HG02642 (cell line): ENCODE measurements around the gene MUC5AC.

Experiments used
- ATAC-seq: cut with Tn5 transposase; IDR thresholded peaks from one replicate; pipeline ENCODE4 v1.9.1; 2021; ENCODE audit warnings: mild to moderate bottlenecking; ENCODE audit not compliant: unreplicated experiment, poor library complexity

MUC5AC gene

DNA sequence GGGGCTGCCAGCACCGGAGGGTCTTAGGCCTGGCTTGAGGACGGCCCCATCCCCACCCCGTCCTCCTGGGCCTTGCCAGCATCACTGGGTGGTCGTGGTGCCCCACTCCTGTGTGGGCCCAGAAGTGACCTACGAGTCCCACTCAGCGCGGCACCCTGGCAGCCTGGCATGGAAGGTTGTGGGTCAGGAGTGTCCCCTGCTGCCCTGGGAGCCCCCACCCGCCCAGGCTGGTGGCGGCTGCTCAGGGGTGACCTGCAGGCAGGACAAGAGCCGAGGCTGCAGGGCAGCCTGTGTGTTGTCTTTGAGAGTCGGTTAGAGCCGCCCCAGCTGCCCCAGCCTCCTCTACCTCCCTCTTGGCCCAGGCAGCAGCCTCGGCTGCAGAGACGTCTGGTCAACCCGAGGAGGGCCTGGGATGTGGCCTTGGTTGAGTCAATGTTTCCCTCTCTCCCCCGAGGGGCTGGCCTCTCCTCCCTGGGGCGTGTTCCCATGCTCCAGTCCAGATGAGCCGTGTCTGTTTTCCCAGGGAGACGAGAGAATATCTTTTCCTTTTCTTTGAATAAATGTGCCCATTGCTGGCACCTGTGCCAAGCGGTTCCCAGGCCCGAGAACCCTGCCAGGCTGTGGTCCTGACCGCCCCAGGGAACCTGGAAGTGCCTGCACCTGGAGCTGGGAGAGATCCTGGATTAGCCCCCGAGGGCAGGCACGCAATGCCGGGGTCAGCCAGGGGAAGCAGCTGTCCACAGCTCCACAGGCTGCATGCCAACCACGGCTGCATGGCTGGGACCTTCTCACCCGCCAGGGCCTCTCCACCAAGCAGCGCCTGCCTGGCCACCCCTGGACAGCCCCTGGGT lies 35.7 kb upstream of the MUC5AC start:
- ATAC-seq, result no peak

DNA sequence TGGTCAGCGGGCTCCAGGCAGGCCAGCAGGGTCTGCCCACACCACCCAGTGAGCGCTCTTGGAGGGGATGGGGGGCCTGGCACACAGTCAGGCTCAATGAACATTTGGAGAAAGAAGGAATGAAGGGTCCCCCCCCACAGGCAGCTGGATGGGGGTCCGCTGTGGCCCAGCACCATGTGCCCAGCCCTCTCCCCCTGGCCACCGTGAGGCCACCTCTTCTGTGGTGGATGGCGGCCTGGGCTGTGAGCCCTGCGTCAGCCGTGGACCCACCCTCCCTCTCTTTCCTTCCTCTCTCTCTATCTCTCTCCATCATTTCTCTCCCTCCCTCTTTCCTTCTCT lies 35.1 kb upstream of the MUC5AC start:
- no peak for ATAC-seq

DNA sequence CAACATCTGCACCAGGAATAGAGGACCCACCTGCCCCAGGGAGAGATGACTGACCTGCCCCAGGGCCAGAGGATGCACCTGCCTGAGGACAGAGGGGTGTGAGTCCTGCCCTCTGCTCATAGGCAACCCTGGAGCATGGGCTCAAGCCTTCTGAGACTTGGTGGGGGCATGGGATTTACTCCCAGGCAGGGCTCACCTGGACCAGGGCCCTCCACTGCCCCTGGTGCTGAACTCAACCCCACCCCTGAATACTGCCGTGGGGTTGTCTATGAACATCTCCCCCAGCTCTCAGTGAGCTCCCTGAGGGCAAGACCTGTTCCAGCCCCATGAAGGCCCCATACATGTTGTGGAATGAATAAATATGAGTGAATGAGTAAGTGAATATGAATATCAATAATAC lies 33.8 kb upstream of the MUC5AC start:
- ATAC-seq, result no peak

DNA sequence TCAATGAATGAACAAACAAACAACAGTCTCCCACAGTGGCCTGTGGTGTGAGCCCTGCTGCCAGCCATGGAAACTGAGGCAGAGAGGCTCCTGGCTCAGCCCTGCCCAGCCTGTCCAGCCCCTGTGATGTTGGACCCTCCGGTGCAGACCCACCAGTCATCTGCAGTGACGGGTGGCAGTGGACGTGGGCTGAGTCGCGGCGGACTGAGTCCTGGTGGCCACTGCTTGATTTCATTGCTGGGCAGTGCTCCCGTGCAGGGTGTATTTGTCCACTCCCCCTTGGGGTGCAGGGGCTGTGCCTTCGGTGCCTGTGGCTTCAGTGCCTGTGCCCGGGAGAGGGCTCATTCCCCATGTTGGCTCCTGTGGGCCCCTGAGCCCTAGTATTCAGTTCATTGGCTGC lies 31.9 kb upstream of the MUC5AC start:
- no peak for ATAC-seq

DNA sequence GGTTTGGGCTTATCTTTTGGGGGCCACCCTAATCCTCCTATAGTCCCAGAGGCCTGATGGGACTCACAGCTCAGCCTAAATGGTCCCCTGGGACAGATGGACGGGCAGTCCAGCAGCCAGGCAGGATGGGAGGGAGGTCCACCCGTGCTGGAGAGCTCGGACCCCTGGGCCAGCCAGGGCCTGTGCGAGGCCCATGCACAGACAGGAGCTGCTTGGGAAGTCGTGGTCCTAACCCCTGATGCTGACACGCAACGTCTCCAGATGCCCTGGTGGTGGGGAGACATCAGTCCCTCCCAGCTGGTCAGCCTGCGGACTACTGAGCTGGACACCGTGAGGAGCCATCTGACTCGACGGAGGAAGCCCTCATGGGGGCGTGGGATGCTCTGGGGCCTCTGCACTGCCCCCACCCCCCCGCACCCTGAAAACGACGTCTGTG lies 31.2 kb upstream of the MUC5AC start:
- ATAC-seq, result no peak

DNA sequence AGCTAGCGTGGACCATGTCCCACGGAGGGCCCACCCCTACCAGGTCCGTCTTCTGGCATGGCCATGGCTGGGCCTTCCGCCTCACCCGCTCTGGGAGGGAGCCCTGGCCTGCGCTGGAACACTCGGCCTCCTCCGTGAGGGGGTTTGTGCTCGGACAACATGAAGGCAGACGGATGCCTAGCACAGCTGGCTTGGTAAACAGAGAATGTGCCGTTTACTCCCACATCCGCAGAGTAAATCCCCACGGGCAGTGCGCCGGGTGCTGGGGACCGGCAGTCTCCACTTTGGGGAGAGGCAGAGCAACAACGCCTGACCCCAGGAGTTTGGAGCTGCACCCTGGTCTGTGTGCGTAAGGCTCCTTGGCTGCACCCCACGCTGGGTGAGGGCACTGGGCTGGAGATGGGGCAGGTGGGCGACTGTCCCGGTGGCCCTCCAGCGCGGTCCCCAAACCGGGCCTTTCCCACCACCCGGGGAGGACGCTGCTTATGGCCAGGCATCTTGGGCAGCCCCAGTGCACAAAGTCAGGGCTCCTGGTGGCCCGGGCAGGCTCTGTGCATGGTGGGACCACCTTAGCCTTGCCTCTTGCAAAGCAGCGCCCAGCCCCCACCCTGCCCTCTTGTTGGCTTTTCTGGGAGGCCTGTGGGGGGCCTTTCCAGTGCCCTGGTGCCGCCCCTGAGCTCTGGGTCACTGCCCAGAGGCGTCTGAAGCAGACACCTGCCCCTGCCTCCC lies 30.7 kb upstream of the MUC5AC start:
- no peak for ATAC-seq

DNA sequence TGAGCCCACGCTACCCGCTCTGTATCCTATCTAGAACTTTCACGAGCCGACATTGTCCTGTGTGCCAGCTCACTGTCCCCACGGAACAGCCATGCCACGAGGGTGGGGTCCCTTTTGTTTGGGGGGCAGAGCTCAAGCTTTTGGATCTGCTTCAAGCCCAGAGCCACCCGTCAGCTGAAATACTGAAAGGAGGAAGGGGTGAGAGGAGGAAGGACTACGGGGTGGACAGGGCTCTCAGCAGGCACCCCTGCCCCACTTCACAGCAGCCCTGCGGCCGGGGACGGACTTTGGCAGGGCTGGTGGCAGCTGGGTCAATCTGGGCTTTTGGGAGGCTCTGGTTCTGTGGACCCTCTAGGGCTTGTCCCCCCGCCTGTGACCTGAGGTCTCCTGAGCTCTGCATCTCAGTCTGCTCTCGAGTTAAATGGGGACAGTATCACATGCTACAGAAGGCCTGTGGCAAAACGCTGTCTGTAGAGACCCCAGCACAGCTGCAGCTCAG lies 30.0 kb upstream of the MUC5AC start:
- no peak for ATAC-seq

DNA sequence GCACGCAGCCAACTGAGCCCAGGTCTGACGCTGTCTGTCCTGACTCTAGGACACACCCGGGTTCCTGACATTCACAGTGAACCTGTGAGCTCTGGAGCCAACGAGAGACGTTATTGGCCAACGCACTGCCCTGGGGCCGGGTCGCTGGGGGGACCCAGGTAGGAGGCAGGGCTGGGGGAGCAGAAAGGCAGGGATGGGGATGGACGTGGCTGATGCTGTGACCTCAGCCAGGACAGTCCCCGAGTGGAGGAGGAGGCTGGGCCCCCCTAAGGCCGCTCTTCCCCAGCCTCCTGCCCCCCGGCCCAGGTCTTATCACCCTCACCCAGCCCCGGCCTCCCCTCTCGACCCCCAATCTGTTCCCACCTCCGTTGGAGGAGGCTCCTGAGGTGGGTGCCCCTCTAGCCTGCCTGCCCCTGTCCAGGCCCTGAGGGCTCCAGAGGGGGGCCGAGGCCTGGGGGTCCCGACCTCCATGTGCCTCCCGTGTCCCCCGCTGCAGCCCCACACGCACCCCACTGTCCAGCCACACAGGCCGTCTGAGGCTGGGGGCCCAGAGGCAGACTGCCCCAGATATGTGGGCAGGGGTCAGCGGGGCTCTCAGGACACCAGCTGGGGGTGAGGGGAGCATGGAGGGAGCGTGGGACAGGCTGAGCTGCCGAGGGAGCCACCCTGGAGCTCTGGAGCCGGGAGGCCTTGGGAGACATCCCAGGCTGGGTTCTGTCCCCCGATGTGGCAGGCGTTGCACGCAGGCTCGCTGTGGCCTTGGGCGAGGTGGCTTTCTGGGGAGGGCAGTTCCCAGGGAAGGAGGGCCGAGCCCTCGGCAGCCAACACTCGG lies 29.2 kb upstream of the MUC5AC start:
- no peak for ATAC-seq

DNA sequence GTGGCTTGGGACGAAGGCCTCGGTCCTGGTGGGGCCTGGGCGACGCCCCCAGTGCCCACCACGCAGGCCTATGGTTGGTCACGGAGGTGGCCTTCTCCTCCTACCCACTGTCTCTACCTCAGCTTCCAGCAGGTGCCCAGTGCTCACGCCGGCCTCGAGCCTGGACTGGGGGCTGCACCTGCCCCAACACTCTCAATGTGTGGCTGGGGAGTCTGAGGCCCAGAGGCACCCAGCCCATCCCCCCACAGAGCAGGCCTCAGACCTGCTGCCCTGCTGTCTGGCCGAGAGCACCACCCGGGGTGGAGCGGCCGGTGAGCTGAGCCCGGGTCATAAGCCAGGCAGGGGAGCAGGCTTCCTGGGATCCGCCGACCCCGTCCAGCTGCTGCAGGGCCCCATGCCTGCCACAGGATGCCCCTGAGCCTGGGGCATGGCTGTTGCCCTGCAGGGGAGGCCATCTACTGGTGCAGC lies 28.6 kb upstream of the MUC5AC start:
- no peak for ATAC-seq

DNA sequence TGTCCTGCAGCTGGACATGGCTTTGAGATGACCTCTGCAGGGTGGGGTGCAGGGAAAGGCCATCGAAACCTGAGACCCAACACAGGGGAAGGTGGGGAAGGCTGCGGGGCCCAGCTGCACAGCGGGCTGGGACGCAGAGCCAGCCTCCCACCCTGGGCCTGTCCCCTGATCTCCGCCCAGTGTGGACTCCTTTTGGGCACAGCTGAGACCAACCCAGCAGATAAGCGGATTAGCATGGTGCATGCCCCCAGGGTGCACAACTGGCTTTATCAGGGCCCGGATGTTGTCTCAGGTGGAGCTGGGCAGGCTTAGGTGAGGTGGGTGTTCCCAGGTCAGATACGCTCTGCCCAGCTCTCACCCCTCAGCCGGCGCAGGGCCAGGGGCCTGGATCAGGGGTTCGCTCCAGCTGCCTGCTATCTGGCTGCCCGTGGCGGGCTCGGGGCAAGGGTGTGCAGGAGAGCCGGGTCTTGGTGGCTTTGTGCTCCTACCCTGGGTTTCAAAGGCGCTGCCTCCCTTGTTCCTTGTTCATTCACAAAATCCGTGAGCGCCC lies 28.1 kb upstream of the MUC5AC start:
- no peak for ATAC-seq

DNA sequence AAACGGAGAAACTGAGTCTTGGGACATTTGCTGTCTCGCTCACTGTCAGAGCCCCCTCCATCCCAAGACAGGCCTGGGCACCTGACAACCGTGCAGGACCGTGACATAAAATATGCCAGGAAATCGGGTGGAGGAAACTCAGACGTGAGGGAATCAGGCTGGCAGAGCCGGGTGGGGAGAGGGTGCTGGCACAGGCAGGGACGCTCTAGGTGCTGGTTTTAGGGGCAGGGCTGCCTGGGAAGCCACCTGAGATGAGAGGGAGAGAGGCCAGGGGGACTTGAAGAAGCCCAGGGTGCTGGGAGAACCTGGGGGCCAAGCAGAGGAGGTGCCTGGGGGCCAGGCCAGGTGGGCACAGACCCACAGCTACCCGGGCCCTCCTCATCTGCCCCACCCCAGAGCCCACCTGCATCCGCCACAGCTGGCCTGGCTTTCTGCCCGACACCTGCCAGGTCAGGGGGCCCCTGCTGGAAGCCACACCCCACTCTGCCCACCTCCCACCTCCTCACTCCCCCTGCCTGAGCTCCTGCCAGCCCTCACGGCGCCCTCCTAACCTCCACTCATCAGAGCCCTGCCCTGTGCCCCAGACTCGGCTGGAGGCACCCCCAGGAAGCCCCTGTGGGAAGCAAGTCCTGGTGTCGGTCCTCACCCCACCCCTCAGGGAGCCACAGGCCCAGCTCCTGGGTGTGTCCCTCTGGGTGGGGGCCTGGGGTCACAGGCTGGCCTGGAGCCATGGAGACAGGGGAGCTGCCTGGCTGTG lies 27.3 kb upstream of the MUC5AC start:
- ATAC-seq, result no peak

DNA sequence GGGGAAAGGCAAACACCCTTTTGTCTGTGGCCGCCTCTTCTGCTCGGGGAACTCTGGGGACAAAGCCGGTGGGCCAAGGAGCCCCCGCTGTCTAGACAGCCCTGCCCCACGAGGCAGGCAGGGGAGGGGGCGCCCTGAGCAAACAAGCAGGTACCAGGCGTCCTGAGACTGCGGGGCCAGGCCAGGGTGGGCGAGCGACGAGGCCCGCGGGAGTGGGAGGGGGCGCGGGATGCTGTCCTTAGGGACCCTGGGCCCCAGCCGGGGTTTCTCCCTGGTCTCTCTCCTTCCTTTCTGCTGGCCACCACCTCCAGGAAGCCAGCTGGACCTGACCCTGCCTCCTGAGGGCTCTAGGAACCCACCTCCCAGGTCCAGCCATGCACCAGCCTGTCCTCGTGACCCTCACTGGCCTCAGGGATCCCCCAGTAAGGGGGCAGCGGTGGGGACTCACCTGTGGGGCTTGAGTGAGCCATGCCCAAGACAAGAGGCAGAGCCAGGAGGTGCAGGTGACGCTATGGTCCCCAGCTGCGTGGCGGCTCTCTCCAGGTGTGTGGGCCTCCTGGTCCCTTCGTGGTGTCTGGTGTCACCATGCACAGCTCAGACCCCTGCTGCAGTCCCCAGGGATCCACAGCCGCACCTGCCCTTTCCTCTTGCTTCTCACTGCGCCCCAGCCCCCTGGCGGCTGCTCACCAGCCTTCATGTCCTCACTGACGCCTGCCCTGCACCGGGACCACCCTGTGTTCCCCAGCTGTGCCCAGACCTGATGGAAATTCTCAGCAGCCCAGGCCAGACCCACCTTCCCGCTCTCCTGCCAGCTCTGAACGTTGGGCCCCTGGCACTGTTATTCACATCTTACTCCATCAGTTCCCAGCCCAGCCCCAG lies 26.5 kb upstream of the MUC5AC start:
- ATAC-seq, result no peak

DNA sequence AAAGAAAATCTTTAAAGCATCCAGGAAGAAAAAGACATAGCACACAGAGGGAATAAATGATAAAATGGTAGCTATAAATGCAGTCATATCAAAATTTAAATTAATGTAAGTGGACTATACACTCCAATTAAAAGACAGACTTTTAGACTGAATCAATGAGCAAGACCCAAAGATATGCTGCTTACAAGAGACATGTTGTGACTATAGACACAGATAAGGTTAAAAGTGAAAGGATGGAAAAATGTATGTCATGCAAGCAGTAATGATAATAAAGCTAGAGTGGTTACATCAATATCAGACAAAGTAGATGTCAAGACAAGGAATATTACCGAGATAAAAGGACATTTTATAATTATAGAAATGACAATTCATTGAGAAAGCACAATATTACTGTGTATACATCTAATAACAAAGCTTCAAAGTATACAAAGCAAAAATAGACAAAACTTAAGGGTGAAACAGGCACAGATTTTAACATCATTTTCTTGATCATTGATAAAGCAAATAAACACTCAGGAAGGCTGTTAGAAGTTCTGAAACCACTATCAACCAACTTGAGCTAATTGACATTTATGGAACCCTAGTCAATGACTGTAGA lies 22.8 kb upstream of the MUC5AC start:
- ATAC-seq, result no peak

DNA sequence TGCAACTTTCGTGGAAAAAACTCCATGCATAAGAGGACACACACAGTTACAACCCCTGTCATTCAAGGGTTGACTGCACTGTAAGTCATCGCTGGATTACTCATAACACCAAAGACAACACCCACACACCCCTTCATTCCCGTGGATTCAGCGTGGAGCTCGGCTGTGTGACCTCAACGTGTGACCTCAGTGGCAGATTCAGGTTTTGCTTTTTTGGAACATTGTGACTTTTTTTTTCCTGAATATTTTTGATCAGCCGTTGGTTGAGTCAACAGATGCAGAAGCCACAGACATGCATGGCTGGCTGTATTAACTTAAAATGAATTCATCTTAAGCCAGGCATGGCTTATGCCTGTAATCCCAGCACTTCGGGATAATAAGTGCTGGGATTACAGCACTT lies 19.7 kb upstream of the MUC5AC start:
- no peak for ATAC-seq

DNA sequence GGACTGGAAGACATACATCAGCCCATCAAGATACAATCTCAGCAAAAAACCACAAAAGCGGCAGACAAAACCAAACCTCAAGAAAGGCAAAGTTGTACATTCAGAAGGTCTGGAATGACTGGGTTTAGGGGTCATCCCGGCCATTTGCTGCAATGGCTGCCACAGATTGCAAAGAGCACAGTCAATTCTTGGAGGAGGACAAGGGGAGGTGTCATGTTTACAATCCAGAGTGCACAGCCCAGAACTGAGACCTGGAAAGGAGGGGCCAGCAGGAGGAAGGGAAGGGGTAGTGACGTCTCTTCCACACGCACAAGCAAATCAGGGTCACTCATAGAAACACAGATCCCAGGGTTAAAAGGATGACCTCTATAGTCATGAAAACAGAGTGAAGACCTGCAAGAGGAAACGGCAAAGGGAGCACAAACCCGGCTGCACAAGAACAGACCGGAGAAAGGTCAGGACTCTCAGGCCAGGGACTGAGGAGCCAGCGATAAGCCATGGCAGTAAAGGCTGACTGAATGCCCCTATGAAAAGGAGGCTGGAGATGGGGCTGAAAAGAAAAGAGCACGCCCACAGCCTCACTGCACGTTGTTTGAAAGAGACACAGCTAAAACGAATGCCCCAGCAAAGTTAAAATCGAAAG lies 18.2 kb upstream of the MUC5AC start:
- no peak for ATAC-seq

DNA sequence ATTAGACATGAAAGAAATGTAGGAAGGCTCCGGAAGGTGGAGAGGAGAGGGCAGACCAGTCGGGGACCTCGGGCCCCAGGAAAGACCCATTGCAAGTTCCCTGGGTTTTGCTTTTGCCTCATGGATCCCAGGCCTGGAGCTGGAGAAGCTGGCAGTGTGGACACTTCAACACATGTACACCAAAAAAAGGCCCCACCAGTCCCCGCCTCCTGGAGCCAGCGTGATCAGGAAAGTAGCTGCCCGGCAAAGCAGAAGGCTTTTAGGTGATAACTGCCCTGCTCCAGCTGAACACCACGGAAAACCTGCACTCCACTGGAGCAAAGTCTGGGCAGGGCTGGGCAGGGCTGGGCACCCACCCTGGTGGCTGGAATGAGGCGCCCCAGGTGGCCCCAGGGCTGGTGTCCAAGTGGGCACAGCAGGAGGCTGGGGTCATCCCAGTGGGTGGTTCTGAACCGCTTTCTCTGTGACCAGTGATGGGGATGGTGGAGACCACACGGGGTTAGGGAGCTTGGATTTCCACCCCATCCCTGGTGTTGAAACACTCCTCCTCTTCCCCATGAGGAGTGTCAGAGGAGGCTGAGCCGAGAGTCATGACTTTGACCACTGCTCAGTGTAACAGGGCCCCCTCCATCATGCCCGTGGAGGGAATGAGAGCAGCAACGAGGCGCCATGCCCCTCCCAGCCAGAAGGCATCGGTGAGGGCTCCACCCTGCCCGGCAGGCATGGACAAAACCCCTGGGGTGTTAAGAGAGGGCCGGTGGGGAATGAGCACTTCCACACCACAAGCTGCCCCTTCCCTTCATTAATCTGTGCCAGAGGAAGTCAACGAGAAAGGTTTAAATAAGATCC lies 16.9 kb upstream of the MUC5AC start:
- ATAC-seq, result no peak

DNA sequence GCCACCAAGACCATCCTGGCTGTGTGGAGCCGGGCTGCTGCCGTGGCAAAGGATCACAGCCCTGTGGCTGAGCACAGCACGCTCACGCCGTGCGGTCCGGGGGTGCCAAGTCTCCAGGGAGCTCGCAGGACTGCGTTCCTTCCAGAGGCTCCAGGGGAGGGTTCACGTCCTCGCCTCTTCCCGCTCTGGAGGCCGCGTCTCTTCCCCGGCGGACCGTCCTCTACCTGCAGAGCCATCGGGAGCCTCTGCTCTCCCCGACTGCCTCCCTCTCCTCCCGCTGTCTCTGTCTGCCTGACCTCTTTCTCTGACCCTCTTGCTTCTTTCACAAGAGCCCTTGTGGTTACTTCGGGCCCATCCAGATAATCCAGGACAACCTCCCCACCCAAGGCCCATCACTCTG lies 11.4 kb upstream of the MUC5AC start:
- ATAC-seq, result no peak
